ENCODE data around the gene TP53RK. TPM values are rescaled to one million over a fixed set of nuclear protein-coding genes. Genes with fewer than 3 reads are reported as not detected.
"Not testable (repeated sequence)": the region's sequence is repeated elsewhere in the genome, so short reads cannot be mapped to it uniquely, and the experiment has no call there.

Gene TP53RK
- total RNA-seq, 1 donor from 2014 or later, result 13.2 TPM

DNA sequence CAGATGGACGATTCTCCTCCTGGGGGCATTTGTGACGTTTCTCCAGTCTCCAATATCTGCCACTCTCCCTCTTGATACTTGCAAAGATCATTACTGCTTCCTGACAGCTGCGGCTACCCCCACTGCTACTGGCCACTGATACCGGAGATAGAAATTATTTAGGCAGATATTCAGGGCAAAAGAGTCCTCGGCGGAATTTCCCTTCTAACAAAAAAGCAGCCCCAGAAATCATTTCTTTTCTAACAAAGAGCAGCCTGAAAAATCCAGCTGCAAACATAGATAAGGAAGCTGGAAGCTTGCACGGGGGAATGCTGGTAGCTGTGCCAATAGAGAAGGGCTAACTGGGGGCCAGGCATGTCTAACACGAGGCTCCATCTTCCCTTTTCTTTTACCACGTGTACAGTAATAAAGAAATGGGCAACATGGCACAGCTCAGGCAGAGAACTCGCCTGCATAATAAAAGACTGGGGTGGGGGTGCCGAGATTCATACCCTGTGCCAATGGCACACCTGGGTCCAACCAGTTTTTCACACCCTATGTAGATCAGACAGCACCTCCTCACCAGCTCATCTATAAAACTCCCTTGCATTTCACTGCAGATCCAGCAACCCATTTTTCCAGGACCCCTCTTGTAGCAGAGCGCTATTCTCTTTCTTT is 6.1 kb downstream of the TP53RK start:
- no peak for DNase-seq

DNA sequence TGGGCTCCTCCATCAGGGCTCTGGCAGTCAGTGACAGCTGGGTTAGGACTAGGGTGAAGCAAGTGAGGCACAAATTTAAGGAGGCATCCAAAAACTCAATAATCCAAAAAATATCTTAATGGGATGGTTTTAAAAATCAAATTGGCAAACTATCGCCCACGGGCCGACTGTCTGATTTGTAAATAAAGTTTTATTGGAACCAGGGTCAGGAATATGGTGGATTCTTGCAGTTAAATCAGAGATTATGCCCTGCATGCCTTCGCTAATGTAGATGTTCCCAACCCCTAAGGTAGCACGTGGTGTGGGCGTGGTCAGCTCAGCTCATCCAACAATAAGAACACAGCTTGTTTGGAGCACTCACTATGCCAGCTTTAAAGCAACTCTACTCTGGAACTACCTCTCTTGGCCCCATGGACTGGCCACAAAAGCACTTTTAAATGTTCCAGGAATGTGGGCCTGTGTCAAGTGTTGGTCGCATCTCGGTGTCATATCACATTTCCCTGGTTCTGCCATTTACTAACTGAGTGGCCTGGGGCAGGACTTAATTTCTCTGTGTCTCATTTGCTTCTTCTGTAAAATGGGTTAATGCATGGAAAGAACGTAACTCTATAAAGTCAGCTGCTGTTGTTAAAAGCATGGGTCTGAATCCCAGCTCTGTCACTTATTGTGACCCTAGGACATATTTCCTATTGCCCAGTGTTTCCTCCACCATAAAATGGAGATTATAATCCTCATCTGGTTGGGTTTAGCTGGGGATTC is 7.0 kb downstream of the TP53RK start:
- DNase-seq, result no peak

GRCh38 chr20:46681032-46681854 is 8.0 kb downstream of the TP53RK start:
- peak; percentile 82 for DNase-seq

DNA sequence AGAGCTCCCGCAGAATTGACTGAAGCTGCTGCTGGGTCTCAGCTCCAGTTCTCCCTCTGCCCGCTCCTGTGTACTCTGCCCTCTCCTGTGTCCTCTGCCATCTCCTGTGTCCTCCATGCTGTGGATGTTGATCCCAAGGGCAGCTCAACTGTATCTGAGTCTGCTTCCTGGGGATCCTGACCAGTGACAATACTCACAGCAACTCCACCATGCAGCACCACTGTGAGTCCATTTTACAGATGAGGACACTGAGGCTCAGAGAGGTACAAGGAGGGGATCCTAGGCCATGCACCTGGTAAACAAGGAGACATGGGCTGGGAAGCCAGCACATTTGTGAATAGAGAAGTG is 8.6 kb downstream of the TP53RK start:
- no peak for DNase-seq

GRCh38 chr20:46678516-46678915 is 10.7 kb downstream of the TP53RK start:
- no peak for DNase-seq

GRCh38 chr20:46677608-46678007 is 11.6 kb downstream of the TP53RK start:
- no peak for DNase-seq

- DNase-seq, result not testable (repeated sequence)
These were observed 12.5 kb downstream of the TP53RK start for GRCh38 chr20:46676649-46677316.

GRCh38 chr20:46674253-46675083 is 14.8 kb downstream of the TP53RK start:
- peak; percentile 51 for DNase-seq

DNA sequence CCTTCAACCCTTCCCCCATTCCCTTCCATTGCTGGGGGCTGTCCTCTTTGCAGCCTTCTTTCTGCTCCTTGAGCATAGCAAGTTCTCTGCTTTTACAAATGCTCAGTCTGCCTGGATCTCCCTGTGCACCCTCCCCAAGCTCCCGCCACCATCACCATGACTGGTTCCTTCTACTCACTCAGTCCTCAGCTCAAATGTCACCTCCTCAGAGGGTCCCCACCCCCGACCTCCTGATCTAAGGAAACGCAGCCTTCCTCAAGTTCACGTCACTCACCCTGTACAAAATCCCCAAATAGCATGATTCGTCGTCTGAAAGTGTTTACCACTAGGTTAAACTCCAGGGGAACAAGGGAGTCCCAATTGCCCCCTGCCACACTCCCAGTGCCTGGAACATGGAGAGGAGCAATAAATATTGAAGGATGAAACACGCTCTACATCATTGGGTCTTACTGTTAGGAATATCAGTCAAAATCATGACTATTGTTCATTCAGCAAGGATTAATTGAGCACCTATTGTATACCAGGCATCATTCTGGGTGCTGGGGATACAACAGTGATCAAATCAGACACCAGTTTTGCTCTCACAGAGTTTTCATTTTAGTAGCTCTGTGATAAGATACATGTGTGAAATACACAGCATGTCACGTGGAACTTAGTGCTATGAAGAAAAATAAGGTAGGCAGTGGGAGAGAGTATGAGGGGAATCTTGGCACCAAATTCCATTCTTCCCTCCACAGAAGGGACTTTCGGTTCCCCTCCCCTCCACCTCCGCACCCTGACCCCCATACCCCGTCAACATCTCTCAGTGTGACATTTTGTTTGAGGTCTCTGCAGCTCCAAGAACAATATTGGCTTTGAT is 15.6 kb downstream of the TP53RK start:
- no peak for DNase-seq

- DNase-seq, result no peak
These were observed 16.6 kb downstream of the TP53RK start for GRCh38 chr20:46672543-46673148.

- DNase-seq, result no peak
These were observed 17.2 kb downstream of the TP53RK start for GRCh38 chr20:46671866-46672542.

- no peak for DNase-seq
These were observed 18.4 kb downstream of the TP53RK start for GRCh38 chr20:46670585-46671584.

GRCh38 chr20:46670228-46670584 is 19.0 kb downstream of the TP53RK start:
- DNase-seq, result no peak

DNA sequence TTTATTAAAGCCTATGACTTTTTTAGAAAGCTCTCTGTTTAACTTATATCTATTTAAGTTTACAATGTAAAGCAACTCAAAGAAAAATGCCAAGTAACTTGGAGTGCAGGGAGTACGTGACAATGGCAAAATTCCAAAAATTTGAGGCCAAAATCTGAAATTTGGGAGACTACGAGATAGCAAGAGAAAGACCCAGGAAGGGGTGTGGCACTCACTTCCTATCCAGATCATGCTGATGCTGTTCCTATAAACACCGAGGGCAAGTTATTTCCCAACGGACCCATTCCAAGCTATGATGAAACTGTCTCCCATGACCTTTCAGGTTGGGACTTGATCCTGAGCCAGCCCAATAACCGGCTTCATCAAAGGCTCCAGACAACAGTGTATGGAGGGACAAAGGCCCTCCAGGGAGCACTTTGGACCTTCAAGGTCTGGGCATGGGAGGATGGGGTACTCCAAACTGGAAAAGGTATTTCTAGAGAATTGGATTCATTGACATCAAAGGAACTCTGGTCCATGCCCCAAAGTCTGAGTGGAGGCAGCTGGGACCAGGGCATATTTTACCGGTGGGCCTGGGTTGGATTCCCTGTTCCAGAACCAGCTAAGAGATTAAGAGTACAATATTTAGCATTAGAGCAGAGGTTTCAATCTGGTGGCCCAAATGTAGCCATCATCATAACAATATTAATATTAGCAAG is 22.3 kb downstream of the TP53RK start:
- DNase-seq, result no peak

DNA sequence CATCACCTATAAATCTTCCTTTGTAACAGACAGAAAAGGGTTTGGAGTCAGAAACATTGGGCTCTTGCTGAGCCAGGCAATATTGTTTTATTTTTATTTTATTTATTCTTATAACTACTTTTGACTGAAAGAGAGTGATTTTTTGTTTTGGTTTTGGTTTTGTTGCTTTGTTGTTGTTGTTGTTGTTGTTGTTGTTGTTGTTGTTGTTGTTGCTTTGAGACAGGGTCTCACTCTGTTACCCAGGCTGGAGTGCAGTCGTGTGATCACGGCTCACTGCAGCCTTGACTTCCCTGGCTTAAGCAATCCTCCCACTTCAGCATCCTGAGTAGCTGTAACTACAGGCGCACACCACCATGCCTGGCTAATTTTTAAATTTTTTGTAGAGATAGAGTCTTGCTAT is 22.9 kb downstream of the TP53RK start:
- no peak for DNase-seq

GRCh38 chr20:46665602-46666001 is 23.6 kb downstream of the TP53RK start:
- DNase-seq, result no peak

DNA sequence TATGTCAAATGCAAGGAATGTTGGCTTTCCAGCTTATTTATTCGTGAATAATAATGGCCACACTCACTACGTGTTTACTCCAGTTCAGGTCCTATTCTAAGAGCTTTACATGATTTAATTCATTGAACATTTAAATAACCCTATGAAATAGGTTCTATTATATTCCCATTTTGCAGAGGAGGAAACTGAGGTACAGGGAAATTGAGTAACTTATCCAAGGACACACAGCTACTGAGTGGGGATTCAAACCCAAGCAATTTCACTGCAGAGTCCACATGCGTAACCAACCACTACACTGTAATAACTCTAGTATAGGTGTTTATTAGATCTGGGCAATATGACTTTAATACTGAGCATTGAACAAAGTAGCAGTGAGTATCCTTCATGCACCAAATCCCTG is 25.7 kb downstream of the TP53RK start:
- DNase-seq, result no peak

DNA sequence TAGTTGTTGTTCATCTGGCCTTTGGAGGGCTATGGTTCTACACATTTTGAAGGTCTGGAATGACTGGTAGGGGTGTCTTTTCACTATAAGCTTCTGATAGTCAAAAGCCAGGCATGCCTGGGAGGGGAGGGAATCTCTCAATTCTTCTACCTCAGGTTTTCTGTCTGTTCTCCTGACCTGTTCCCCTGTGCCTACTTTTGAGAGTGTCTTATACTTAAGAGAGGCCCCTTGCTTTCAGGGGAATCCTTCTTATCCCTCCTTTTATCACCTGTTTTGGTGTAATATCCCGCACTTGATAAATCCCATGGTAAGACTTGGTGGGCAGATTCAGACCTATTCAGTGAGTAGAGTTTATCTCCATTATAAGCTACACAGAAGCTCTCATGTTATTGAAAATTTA is 27.6 kb downstream of the TP53RK start:
- DNase-seq, result no peak
